Fibroblast of the aortic adventitia (primary cell): Measurements from ENCODE around the gene PODXL2. TPM values are rescaled to one million over a fixed set of nuclear protein-coding genes. Genes with fewer than 3 reads are reported as not detected.
A peak's percentile ranks its signal among the peaks of the same experiment; 100 is the strongest.

Source experiments
- DNase-seq: peaks from one replicate; pipeline ENCODE4 v3.0.0-alpha.2; 2010; ENCODE audit warnings: low read depth
- H3K4me3 ChIP-seq: 2 replicates; pipeline ENCODE4 v1.5.1; 2011; ENCODE audit warnings: low read depth, mild to moderate bottlenecking, control low read depth, low read length, moderate library complexity
- total RNA-seq: library from RNA; depleted of rRNA; stranded (reverse); fragments of >200 nt; gene quantifications from 2 replicates; pipeline ENCODE4 v1.2.3, GENCODE V29; 2012; ENCODE audit warnings: low replicate concordance
- TF ChIP-seq, protein P1 (sequence below): IDR thresholded peaks from 2 replicates; pipeline ENCODE4 v1.5.1; 2011; ENCODE audit warnings: mild to moderate bottlenecking, low read length, control low read depth, inconsistent platforms; ENCODE audit not compliant: insufficient read depth

Gene PODXL2
- total RNA-seq, 1 donor: 1.3 TPM

DNA sequence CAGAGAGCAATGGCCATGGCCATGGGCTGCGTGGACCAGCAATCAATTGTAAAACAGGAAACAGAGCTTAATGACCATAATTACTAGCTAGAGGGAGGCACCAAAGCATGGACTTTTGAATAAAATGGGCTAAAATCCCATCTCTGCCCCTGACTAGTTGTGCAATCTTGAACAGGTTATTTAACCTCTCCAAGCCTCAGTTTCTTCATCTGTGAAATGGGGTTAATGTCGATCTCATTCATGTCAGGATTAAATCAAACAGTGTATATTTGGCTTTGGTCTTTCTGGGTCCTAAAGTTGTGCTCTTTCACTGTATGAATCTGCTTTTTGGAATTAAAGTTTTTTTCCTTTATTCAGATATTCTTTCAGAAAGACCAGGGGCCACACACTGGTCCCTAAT is 79.9 kb downstream of the PODXL2 start:
- DNase-seq: no peak
- TF ChIP-seq, protein P1, sequence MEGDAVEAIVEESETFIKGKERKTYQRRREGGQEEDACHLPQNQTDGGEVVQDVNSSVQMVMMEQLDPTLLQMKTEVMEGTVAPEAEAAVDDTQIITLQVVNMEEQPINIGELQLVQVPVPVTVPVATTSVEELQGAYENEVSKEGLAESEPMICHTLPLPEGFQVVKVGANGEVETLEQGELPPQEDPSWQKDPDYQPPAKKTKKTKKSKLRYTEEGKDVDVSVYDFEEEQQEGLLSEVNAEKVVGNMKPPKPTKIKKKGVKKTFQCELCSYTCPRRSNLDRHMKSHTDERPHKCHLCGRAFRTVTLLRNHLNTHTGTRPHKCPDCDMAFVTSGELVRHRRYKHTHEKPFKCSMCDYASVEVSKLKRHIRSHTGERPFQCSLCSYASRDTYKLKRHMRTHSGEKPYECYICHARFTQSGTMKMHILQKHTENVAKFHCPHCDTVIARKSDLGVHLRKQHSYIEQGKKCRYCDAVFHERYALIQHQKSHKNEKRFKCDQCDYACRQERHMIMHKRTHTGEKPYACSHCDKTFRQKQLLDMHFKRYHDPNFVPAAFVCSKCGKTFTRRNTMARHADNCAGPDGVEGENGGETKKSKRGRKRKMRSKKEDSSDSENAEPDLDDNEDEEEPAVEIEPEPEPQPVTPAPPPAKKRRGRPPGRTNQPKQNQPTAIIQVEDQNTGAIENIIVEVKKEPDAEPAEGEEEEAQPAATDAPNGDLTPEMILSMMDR: no peak
- H3K4me3 ChIP-seq: no peak overlapping the region

DNA sequence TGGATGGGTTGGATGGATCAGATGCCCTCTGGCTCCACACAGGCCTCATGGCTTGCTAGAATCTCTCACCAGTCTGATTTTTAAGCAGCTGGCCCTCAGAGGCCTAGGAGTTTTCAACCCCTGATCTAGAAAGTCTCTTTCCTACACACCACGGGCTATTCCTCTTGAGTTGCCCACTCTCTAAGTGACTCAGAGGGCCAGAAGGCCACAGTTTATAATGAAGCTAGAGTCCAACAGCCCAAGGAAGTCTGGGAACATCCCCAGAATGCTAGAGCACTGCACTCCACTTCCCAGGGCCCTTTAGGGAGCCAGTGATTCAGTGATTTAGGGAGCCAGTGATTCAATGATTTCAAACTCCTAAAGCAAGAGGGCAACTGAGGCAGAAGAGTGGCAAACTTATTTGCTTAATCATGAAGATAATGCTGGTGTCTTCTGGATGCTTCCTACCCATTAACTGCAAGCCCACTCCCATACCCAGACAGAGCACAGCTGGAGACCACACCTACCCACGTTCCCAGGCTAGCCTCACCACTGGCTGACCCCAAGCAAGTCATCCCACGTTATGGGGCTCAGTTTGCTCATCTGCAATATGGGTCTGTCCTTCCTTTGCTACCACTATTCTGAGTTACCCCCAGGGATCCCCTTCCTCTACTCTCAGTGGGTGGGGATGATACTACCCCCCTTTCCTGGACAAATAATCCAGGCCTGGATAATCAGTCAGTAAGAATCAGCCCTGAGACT is 80.5 kb downstream of the PODXL2 start:
- no peak for DNase-seq
- no peak overlapping the region for H3K4me3 ChIP-seq
- TF ChIP-seq, protein P1: no peak

DNA sequence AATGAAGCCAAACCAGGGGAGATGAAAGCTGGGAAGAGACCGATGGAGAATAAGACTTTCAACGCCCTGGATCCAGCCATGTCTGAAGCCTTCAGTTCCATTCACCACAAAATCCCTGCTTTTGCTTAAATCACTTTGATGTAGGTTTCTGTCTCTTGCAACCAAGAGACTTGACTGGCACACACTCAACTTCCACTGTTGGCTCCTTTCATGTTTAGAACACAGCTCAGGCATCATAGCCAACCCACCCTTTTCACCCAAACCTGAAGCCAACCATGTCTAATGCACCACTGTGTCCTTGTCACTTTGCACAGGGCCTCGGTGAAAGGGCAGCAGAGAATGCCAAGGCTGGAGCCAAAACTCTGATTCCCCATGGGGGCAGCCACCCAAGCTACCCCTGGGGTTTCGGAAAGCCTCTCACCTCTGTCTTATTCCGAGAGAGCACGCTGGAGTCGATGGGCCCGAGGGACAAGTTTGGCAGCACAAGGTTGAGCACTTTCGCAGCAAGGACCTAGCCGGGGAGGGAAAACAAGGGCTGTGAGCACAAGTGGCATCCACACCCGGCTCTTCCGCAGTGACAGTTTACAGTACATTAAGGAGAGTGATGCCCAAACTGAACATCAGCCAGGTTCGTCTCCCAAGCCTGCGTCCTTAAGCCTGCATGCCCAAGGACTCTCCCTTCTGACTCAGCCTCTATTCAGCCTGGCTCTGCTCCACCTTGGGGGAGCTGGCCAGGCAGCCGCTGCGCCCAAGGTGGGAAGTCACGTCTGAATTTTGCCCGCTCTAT is 81.4 kb downstream of the PODXL2 start:
- H3K4me3 ChIP-seq: no peak overlapping the region
- TF ChIP-seq, protein P1: no peak
- DNase-seq: peak; percentile 18

DNA sequence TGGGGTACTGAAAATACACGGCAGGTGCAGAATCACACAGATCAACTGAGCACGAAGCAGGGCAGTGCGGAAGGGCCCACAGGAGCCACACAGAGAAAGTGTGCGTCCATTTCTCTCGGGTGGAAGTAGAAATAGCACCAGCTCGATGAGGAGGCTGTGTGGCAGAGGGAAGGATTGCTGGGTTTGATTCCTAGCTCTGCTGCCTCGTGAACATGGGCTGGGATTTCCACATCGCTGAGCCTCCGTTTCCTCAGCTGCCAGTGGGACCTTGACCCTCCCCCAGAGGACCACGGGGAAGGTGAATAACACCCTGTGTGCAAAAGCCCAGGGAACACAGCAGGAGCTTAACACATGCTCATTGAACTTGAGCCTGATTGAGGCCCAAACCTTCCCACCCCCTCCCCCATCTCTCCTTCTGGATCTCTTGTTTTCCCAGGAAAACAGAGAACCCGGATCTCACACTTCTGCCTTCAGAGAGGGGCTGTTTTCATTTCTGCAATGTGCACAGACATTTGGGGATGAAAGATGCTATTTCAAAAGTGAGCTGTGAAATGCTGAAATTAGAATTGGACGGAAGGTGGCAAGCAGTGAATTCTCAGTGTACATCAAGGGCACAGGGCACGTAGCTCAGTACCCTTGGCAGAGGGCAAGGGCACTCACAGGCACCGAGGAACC is 82.2 kb downstream of the PODXL2 start:
- TF ChIP-seq, protein P1: no peak
- no peak for DNase-seq
- no peak overlapping the region for H3K4me3 ChIP-seq

DNA sequence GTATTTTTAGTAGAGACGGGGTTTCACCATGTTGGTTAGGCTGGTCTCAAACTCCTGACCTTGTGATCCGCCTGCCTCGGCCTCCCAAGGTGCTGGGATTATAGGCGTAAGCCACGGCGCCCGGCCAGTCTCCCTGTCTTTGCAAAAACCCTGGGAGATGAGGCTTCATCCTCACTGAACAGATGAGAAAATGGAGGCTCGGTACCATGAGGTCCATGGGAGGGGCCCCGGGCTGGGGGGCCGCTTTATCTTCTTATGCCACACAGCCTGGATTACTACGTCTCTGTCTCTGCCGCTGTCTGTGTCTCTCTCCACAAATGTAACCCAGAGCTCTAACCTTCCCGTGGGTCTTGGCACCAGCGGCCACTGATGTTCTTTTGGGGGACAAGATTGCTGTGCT is 82.9 kb downstream of the PODXL2 start:
- no peak overlapping the region for H3K4me3 ChIP-seq
- TF ChIP-seq, protein P1: no peak
- no peak for DNase-seq

DNA sequence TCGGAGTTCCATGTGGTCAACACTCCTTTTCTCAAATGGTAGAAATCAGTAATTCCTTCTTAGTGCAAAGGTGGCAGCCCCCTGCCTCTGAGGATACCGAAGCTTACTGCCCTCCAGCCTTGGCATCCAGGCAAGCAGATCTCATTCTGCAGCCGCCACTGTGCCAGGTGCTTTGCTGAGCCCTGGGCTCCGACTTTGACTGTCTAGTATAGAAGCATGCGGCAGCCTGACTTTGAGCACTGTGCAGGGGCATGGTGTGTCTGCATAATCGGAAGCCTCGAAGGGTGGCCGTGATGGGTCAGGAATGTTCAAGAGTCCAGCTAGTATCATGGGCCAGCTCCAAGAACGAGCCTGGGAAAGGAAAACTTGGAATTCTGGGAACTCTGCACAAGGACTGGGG is 83.5 kb downstream of the PODXL2 start:
- TF ChIP-seq, protein P1: no peak
- no peak for DNase-seq
- no peak overlapping the region for H3K4me3 ChIP-seq
